ENCODE measurements around the gene CDK5RAP1. TPM values are rescaled to one million over a fixed set of nuclear protein-coding genes. Genes with fewer than 3 reads are reported as not detected.

CDK5RAP1 gene, protein sequence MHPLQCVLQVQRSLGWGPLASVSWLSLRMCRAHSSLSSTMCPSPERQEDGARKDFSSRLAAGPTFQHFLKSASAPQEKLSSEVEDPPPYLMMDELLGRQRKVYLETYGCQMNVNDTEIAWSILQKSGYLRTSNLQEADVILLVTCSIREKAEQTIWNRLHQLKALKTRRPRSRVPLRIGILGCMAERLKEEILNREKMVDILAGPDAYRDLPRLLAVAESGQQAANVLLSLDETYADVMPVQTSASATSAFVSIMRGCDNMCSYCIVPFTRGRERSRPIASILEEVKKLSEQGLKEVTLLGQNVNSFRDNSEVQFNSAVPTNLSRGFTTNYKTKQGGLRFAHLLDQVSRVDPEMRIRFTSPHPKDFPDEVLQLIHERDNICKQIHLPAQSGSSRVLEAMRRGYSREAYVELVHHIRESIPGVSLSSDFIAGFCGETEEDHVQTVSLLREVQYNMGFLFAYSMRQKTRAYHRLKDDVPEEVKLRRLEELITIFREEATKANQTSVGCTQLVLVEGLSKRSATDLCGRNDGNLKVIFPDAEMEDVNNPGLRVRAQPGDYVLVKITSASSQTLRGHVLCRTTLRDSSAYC
- total RNA-seq, result 56.3 and 58.7 TPM in 2 replicates
- long read RNA-seq, transcript CDK5RAP1-202 (14 exons, 2,122 nt), result major isoform, 191 of 280 reads
- long read RNA-seq, partial matches to known transcripts, result 11 of 280 reads
- long read RNA-seq, other reads (novel, unspliced or antisense), result 72 of 280 reads

DNA sequence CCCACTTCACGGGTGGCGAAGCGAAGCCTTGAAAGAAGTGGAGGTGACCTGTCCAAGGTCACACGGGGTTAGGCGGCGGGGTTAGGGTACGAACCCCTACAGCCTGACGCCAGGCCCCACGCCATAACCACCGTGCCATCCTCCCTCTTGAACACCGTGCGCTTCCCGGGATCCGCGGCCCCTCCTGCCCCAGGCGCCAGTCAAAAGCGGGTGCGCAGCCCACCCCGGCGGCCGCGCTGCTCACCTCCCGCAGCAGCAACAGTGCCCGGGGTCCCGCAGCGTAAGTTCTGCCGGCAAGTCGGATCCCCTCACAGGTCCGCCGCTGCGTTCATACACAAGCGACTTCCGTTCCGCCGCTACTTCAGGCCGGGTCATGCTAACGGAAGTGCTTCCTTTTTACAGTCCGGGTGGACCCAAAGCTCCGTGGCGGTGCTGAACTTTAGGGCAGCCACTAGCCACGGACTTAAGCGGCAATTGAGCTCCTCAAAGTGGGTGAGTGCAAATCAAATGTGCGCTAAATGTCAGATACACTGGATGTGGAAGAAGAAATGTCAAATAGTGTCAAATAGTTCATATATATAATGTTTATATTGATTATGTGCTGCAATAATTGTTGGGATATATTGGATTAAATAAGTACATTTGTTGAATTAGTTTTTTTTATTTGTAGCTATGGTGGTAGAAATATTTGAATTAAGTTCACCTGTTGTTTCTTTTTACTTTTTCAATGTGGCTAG, at the start of gene CDK5RAP1:
Gene CDK5RAP1 (minus strand): TSS at position 336 of the 737 bp plus-strand sequence. CDS start 4,455 bp downstream, outside the sequence.
- H3K27me3 Mint-ChIP-seq (ENCODE audit: low read depth), result no peaks in the 10 kb centered on the region
- H3K9me3 Mint-ChIP-seq, result no peaks in the 10 kb centered on the region
- H3K4me1 Mint-ChIP-seq, result peaks cover 28% of the 10 kb centered on the region
- H3K36me3 Mint-ChIP-seq (ENCODE audit: low read depth), result no peaks in the 10 kb centered on the region
- H3K27ac Mint-ChIP-seq (ENCODE audit: unreplicated experiment), result peak within 1 kb of the TSS; percentile 88
- DNase-seq (ENCODE audit: low read depth, low spot score), result peak; percentile 88
- TF ChIP-seq, protein P1, sequence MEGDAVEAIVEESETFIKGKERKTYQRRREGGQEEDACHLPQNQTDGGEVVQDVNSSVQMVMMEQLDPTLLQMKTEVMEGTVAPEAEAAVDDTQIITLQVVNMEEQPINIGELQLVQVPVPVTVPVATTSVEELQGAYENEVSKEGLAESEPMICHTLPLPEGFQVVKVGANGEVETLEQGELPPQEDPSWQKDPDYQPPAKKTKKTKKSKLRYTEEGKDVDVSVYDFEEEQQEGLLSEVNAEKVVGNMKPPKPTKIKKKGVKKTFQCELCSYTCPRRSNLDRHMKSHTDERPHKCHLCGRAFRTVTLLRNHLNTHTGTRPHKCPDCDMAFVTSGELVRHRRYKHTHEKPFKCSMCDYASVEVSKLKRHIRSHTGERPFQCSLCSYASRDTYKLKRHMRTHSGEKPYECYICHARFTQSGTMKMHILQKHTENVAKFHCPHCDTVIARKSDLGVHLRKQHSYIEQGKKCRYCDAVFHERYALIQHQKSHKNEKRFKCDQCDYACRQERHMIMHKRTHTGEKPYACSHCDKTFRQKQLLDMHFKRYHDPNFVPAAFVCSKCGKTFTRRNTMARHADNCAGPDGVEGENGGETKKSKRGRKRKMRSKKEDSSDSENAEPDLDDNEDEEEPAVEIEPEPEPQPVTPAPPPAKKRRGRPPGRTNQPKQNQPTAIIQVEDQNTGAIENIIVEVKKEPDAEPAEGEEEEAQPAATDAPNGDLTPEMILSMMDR (conservative IDR thresholded peaks at IDR 0.05), result no peak
- H3K4me3 Mint-ChIP-seq, result peak within 1 kb of the TSS; percentile 95

DNA sequence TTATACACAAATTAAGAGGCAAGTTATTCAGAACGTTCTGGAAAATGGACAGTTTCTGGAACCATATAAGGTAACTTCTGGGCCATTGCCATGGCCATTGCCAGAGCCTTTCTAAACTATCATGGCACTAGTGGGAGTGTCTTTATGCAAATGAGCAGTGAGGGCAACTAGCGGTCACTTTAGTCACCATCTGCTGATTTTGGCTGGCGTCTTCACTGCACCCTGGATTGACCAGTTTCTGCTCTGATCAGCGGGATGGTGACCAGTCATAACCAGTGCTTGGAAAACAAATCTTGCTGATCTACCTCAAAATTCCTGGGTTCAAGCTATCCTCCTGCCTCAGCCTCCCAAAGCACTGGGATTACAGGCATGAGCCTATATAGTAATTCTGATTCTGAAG, 49.5 kb upstream of the CDK5RAP1 start:
- Mint-ChIP-seq H3K27me3 (ENCODE audit: low read depth) (peaks cover 2% of the 10 kb centered on the region), H3K36me3 (ENCODE audit: low read depth) (no peaks in the 10 kb centered on the region), H3K27ac (ENCODE audit: unreplicated experiment) (no peak overlapping the region), H3K9me3 (peaks cover 4% of the 10 kb centered on the region), H3K4me1 (no peaks in the 10 kb centered on the region), H3K4me3 (no peak overlapping the region)
- DNase-seq (ENCODE audit: low read depth, low spot score), result no peak
- TF ChIP-seq, protein P1 (conservative IDR thresholded peaks at IDR 0.05), result no peak

DNA sequence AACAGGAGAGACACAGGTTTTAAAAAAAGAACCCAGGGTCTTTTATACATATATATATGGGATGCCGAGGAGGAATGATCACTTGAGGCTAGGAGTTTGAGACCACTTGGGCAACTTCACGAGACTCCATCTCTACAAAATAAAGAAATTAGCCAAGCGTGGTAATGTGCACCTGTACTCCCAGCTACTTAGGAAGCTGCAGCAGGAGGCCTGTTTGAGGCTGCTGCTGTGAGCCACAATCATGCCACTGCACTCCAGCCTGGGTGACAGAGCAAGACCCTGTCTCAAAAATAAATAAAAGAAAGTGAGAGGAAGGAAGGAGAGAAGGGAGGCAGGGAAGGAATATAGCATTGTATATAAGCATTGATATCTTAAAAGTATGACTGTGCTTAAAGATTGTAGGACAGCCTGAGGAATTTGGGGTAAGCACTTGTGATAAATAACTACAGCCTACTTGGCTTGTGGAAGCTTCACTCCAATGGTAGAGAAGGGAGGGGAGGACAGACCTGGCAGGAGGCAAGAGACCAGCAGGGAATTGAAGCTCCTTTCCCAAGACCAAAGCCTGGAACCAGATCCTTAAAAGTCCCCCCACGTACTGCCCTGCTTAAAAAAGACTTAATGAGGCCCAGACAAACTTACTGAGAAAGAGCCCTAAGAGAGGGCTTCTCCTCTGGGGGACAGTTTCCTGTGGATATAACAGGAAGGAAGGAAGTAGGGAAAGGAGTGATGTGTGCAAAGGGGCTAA, 44.7 kb upstream of the CDK5RAP1 start:
- H3K27me3 Mint-ChIP-seq (ENCODE audit: low read depth), result peaks cover 23% of the 10 kb centered on the region
- DNase-seq (ENCODE audit: low read depth, low spot score), result no peak
- peaks cover 4% of the 10 kb centered on the region for H3K9me3 Mint-ChIP-seq
- no peak overlapping the region for H3K4me3 Mint-ChIP-seq
- H3K27ac Mint-ChIP-seq (ENCODE audit: unreplicated experiment), result no peak overlapping the region
- no peaks in the 10 kb centered on the region for H3K36me3 Mint-ChIP-seq (ENCODE audit: low read depth)
- peaks cover 16% of the 10 kb centered on the region for H3K4me1 Mint-ChIP-seq
- TF ChIP-seq, protein P1 (conservative IDR thresholded peaks at IDR 0.05), result no peak

DNA sequence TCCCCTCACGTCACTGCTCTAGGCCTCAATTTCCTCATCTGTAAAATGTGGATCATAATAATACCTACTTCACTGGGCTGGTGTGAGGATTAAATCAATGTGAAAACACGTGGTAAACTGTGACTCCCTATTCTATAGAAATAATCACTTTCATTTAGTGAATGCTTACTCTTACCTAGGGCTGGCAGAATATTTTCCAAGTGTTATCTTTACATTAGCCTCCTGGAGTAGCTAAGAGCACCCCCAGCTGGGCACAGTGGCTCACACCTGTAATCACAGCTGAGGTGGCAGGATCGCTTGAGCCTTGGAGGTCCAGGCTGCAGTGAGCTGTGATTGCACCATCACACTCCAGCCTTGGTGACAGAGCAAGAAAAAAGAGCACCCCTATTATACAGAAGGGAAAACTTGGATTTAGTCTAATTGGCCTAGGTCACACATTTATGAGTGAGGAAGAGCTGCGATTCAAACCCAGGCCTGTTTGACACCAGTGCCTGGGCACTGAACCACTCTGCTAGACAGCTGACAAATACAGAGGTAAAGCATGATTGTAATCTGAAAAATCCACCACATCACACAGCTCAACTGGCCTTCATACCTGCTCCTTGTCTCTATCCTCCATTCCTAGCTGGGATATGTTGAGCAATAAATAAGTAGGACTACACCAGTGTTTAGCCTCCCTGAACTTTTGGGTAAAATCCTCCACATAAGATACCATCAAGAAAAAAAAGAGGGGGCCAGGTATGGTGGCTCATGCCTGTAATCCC, 43.7 kb upstream of the CDK5RAP1 start:
- Mint-ChIP-seq H3K36me3 (ENCODE audit: low read depth) (no peaks in the 10 kb centered on the region), H3K9me3 (peaks cover 4% of the 10 kb centered on the region), H3K27me3 (ENCODE audit: low read depth) (peaks cover 23% of the 10 kb centered on the region), H3K27ac (ENCODE audit: unreplicated experiment) (no peak overlapping the region), H3K4me1 (peaks cover 18% of the 10 kb centered on the region), H3K4me3 (peak overlapping the region; percentile 92)
- TF ChIP-seq, protein P1 (conservative IDR thresholded peaks at IDR 0.05), result no peak
- DNase-seq (ENCODE audit: low read depth, low spot score), result no peak

Data from neural crest cell (in vitro differentiated cells).